GM18526 (cell line): ENCODE measurements around the gene FUOM.

ENCODE experiments used
- POLR2A ChIP-seq: IDR thresholded peaks from 3 replicates; pipeline ENCODE4 v1.6.1; 2011; ENCODE audit not compliant: insufficient read length; ENCODE audit errors: extremely low read depth

Gene FUOM

DNA sequence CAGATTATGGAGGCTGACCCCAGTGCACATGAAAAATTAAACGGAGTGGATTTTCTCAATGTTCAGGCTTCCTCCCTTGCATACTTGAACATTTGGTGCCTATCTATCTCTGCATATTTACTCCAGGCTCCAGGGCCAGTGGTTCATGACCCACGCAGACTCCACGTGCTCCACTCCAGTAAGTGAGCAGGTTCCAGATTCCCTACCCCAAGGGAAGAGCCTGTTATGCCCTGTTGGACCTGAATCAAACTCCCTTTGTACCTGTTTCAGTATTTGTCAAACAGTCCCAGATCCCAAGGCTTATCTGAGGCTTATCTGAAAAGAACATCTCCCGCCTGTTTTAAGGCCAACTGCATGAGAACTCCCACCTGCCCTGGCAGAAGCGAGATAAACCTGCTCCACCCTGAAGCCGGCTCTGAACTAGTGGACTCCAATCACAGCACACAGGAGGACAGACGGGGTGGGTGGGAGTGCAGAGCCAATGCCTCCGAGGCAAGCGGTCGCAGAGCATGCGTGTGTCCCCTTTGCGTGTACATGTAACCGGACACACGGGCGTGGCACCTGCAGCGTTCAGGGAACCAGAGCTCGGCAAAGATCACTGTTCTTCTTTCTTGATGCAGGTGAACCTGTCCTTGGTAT lies 2.3 kb upstream of the FUOM start:
- no peak for TF ChIP-seq POLR2A

DNA sequence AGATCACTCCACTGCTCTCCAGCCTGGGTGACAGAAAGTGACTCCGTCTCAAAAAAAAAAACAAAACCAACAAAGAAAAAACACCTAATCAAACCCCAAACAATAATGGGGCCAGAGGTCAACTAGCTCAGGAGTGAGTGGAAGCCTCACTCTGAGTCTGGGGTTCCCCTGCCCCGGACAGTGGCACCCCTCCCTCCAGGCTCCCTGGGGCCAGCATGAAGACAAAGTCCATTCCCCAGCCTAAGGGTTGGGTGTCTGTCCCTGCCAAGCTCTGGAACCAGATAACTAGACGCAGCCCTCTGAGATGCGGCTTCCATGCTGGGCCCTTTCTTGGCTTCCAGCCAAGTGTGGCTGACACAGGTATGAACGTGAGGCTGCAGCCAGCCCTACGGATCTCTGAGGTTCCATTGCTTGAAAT lies 1.7 kb upstream of the FUOM start:
- TF ChIP-seq POLR2A, result no peak

DNA sequence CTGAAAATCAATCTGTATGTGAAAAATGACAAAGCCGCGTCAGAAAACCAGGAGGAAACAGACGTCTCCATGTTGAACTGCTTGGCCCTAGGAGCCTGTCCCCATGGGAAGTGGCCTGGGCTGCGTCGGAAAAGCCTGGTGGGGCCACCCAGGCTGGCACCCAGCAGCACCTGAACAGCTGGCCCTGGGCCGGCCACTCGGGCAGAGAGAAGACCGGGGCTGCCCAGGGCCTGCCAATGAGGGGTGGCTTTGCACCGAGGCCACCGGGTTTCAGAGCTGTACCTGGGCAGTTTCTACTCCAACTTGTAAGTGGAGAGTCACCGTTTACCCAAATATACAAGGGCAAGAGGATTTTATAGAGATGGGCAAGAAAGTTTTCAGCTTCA lies 1.1 kb upstream of the FUOM start:
- TF ChIP-seq POLR2A, result no peak

DNA sequence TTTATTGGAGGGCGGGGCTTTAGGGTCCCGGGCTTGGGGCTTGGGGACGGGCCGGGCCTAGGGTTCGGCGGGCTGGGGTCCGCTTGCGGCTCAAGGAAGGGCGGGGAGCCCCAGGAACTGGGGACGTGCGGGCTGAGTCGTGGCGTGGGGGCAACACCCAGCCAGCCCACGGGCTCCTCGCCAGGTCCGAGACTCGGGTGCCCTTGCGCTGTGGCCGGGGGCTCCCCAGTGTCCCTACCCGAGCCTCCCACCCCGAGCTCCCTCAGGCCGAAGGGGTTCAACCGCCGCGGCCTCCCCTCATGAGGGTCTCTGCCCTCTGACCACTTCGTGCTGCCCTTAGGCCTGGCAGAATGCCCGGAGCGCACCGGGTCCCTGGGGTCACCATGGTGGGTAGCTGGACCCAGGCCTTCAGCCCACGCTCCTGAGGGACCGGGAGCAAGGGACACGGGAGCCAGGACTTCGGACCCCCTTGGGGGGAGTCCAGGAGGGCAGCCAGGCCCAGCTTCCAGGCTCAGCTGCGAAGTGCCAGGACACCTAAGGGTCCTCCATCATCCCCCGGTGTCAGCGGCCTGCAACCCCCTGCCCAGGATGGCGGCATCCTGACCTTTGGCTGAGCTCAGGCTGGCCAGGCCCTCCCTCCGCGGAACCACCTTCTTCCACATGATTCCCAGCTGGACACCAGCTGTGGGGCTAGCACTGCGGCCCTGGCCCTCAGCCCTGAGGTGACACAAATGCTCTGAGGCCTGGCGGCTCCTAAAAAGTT lies 524 bp upstream of the FUOM start:
- no peak for TF ChIP-seq POLR2A

DNA sequence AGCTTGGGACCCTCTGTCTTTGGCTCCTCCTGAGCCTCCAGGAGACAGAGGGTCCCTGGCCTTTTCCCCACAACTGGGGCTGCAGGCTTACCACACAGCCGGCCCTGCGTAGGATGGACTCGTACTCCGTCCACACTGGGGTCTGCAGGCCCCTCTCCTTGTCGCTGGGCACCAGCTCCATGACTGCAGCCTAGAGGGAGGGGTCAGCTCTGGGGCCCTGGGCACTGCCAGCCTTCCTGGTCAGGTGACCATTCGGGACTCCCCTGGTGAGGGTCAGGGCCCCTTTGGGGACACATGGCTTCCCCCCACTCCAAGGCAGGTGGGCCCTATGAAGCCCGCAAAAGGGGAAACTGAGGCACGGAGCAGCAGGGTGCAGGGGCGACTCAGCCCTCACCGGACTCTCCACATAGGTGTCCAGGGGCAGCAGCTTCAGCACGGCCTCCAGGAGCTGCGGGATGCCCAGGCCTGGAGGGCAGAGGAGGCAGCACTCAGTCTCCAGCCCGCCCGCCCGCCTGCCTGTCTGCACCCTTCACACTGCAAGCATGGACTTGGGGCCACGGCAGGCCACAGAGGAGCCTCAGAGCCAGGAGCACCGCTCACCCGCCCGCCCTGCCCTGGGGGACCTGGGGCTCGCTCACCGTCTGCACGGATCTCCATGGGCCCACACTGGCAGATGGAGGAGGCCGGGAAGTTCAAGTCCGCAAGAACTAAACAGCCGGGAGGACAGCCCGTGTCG lies 1.1 kb downstream of the FUOM start:
- TF ChIP-seq POLR2A, result no peak

DNA sequence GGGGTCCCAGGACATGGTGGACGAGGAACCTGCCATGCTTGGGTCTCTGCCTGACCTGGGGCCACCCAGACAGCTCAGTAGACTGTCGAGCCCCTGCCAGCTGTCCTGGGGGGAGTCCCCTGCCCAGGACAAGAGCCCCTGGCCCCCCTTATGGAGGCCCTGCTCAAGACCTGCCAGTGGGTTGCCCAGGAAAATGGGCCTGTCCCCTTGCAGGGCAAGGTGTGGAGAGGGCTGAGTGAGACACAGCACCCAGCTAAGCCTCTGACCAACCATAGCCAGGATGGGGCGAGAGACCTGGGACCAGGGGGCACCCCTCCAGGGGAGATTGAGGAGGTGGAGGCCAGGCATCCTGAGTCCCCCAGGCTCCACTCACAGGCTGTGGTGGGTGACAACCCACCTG lies 1.8 kb downstream of the FUOM start:
- no peak for TF ChIP-seq POLR2A

DNA sequence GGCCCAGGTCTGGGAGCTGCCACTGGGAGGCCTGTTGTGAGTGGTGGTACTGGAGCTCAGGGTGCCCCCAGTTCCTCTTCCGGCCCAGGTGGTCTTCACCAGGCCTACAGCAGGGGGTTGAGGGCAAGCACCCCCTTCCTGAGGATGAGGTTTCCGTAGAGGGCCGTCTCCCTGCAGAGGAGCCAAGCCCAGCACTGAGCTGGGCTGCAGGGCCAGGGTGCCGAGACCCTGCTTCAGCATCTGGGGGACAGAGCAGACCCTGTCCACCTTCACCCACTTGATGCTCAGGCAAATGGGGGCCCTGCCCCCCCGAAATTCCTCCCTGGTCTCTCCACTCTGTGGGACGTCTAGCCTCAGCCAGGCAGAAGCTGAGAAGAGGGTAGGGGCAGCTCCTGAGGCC lies 2.6 kb downstream of the FUOM start:
- TF ChIP-seq POLR2A, result no peak

DNA sequence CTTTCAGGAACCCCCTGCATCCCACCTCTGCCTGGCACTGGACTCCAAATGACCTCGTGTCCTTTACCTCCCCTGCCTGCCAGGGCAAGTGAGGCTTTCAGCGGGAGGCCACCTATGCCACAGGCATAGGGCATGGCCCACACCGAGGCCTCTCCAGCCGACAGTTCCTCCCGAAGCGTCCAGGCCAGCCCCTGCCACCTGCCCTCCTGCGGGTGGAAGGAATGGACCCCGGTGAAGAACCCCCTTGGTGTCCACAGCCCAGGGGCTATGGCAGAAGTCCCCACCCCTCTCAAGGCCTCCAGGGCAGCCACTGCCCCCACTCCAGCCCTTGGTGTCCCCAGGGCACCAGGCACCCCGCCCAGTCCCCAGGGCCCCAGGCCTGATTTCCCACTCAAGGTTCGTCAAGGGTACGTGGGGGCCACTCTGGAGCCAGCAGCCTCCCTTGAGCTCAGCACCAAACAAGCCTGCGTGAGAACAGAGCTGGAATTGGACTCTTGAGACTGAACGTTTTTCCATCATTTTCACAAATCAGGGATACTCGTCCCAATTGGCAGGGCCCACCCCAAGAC lies 3.1 kb downstream of the FUOM start:
- no peak for TF ChIP-seq POLR2A

DNA sequence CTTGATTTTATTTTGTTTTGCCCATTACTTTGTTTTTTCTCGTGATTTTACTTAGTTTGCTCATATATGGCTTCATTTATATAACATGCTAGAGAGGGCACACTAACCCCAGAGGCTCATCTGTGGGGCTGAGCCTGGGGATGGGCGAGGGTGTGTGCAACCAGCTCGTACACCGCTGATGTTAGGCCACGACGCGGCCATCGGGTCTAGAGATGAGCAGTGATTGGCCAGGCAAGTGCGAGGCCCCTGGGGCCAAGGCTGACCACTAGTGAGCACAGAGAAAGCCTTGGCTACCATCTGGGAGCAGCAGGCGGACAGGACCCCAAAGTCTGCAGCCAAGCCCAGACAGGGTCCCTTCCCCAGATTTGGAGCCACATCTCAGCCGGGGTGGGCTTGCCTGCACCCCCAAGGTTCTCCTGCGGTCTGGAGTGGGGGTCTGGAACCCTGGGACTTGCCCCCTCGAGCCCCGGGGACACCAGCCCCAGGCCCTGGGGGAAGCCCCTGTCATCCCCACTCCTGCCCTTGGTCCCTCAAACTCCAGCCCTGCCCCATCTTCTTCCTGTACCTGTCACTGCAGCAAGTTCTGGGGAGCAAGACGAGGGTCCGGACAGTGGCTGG lies 3.7 kb downstream of the FUOM start:
- no peak for TF ChIP-seq POLR2A

DNA sequence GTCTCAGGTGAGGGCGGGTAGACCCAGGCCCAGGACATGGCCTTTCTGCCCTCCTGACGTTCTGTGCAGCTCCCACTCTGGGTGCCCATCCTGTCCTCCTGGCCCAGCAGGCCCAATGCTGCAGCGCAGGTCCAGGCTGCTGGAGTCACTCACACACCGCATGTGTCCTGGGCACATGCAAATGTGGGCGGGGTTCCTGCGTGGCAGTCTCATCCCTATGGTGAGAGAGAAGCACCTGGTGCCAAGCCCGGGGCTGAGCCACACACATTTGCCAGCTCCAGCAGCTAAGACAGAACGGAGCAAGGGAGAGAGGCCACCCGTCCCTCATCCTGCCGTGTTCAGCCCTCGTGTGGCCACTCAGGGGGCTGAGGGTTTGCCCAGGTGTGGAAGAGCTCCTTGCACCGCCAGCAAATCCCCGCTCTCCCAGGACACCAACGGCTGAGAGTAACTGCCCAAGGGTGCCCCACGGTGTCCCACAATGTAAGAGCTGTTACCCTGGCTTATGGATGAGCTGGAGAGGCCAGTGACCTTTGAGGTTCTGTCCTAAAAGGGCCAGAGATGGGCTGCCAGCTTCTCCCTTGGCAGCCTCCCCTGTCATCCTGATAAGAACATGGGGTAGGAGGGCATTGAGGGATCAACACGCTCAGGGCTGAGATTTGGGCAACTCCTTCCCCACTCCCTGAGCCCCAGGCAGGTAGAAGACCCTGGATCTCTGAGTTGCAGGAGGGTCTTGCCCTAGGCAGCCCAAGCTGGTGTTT lies 4.4 kb downstream of the FUOM start:
- no peak for TF ChIP-seq POLR2A

DNA sequence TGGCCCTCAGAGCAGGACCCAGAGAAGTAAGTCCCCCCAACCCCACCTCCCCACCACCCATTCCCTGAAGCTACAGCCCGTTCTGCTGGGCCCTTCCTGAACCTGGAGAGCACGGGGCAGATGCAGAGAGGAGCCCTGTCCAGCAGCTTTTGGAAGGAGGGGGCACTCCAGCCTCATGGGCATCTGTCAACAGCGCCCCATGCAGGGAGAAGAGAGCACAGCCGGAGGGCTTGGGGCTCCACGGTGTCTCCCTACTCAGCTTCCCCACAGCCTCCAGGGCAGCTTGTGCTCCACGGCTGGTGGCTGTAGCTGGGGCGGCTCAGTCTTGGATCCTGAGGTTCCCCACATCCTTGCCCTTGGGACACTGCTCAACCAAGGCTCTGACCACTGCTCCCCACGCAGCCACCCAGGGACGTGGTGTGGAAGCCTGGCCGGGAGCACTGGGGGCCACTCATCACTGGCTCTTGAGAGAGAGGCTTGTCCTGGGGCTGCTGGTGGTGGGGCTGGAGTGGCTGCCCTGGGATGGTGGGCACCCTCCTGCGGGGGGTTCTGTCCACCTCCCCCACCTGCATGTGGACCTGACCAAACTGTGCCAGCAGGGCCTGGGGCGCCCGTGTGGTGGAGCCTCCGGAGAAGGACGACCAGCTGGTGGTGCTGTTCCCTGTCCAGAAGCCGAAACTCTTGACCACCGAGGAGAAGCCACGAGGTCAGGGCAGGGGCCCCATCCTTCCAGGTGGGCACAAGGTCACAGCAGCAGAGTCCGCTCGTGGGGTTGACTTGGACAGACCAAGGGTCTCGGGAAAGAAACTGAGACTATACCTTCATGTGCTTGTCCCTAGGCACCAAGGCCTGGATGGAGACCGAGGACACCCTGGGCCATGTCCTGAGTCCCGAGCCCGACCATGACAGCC lies 6.2 kb downstream of the FUOM start:
- TF ChIP-seq POLR2A, result no peak

DNA sequence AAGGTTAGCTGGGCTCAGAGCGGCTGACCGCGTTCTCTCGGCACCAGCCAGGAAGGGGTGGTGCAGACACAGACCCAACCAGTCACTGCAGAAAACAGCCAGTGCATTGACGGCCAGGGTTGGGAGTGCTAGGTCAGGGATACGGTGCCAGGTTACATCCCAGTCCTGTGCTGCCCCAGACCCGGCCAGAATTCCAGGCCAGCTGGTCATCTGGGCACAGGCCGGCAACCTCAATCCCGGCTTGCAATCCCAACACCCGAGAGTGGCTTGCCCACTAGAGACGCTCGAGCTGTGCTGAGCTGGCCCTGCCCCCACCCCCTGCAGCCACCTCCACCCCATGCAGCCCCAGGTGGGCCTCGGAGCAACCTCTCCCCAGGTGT lies 6.9 kb downstream of the FUOM start:
- TF ChIP-seq POLR2A, result no peak

DNA sequence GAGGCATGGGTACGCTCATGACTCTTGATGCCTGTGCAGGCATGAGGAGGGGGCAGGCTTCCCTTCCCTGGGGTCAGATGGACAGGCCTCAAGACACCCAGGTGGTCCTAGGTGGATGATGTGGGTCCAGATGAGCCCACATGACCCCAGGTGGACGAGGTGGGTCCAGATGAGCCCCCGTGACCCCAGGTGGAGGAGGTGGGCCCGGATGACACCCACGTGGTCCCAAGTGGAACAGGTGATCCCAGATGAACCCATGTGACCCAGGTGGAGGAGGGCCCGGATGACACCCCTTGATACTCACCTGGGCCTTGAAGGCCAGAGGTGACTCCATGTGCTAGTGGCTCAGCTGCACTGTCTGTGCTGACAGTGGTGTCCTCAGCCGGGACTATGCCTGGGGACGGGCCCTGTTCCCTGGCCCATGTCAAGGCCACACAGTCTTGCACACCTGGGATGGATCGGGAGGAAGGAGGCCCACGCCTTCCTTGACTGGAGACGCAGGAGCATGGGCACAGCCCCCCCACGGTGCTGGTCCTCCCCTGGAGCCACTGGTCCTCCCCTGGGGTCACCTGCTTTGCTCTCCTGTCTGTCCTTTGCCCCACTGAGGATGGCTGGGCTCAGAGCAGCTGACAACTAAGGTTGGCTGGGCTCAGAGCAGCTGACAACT lies 7.4 kb downstream of the FUOM start:
- no peak for TF ChIP-seq POLR2A
